ENCODE results near the gene PIERCE2.

- TF ChIP-seq TAF1 (IDR thresholded peaks at IDR 0.05; ENCODE audit: borderline replicate concordance, insufficient read depth, low read length) (no peak), POLR2AphosphoS5 (IDR thresholded peaks at IDR 0.05; ENCODE audit: low read depth, low read length) (no peak), REST (IDR thresholded peaks at IDR 0.05; ENCODE audit: insufficient read depth in 1 of 2, low read depth in 2 of 2, low read length in 2 of 2) (no peak), SIN3A (IDR thresholded peaks at IDR 0.05; ENCODE audit: borderline replicate concordance, insufficient read depth, low read length) (no peak), FOXP2 (optimal IDR thresholded peaks at IDR 0.05; ENCODE audit: borderline replicate concordance, extremely low read depth, extremely low read length, insufficient read depth) (no peak)
Measured at GRCh38 chr15:55398243-55398642, 10.1 kb upstream of the PIERCE2 start.
